Measurements from ENCODE around the gene AGTPBP1. TPM values are rescaled to one million over a fixed set of nuclear protein-coding genes. Genes with fewer than 3 reads are reported as not detected.
A peak's percentile ranks its signal among the peaks of the same experiment; 100 is the strongest.

Gene AGTPBP1
- total and polyA plus RNA-seq, 2 experiments from 2014 or later = 31.4 to 58.0 TPM

DNA sequence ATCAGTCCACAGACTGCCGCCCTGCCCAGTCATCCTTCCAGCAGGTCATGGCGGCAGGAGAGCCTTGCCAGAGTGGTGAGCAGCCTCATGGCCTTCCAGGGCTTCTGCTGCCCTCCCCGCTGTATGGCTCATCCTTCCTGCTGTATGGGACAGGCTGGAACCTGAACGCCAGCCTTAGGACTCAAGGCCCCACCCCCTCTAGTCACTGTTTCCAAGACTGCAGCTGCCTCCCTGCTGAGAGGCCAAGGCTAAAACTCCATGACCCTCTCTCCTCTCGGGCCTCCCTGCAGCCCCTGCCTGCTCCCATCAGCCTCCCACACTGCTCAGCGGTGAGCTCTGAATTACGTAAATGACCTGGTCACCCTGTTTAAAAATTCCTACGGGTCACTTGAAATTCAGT lies 227.5 kb downstream of the AGTPBP1 start:
- Histone ChIP-seq H3K4me1 (ENCODE audit: insufficient read depth) (no peaks in the 10 kb centered on the region), H4K20me1 (replicated peaks; ENCODE audit: insufficient read depth) (no peaks in the 10 kb centered on the region), H3F3A (replicated peaks; ENCODE audit: low read depth) (no peaks in the 10 kb centered on the region), H3K79me2 (replicated peaks; ENCODE audit: insufficient read depth) (no peaks in the 10 kb centered on the region), H3K27ac (ENCODE audit: low read depth) (no peak overlapping the region), H3K27me3 (ENCODE audit: insufficient read depth) (no peaks in the 10 kb centered on the region), H3K9me2 (ENCODE audit: insufficient read depth) (no peaks in the 10 kb centered on the region; the same call in 1 of the 2 replicates), H3K36me3 (ENCODE audit: insufficient read depth) (no peaks in the 10 kb centered on the region), H2AFZ (peak overlapping the region; percentile 83; the same call in 1 of the 2 replicates), H3K4me3 (no peak overlapping the region), H3K4me2 (no peak overlapping the region)
- TF ChIP-seq EZH2phosphoT487 (IDR thresholded peaks at IDR 0.05; ENCODE audit: unreplicated experiment) (no peak), ZNF114 (CRISPR knock-in tag; IDR thresholded peaks at IDR 0.05) (no peak), CREB1 (CRISPR knock-in tag; IDR thresholded peaks at IDR 0.05; ENCODE audit: low read depth) (no peak), JUNB (IDR thresholded peaks at IDR 0.05; ENCODE audit: unreplicated experiment) (no peak), POLR2AphosphoS5 (IDR thresholded peaks at IDR 0.05; ENCODE audit: low read depth) (no peak), STAT1 (IDR thresholded peaks at IDR 0.05; ENCODE audit: unreplicated experiment) (no peak)
- TF ChIP-seq, protein P1, sequence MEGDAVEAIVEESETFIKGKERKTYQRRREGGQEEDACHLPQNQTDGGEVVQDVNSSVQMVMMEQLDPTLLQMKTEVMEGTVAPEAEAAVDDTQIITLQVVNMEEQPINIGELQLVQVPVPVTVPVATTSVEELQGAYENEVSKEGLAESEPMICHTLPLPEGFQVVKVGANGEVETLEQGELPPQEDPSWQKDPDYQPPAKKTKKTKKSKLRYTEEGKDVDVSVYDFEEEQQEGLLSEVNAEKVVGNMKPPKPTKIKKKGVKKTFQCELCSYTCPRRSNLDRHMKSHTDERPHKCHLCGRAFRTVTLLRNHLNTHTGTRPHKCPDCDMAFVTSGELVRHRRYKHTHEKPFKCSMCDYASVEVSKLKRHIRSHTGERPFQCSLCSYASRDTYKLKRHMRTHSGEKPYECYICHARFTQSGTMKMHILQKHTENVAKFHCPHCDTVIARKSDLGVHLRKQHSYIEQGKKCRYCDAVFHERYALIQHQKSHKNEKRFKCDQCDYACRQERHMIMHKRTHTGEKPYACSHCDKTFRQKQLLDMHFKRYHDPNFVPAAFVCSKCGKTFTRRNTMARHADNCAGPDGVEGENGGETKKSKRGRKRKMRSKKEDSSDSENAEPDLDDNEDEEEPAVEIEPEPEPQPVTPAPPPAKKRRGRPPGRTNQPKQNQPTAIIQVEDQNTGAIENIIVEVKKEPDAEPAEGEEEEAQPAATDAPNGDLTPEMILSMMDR (conservative IDR thresholded peaks at IDR 0.05; ENCODE audit: low read depth in 2 of 2) = no peak
- Mint-ChIP-seq H3K9me3 (no peaks in the 10 kb centered on the region; the same call in 2 of the 3 replicates), H3K27me3 (ENCODE audit: insufficient read depth, low read depth, poor library complexity) (peaks cover 8% of the 10 kb centered on the region), H3K4me3 (no peak overlapping the region), H3K36me3 (ENCODE audit: low read depth) (no peaks in the 10 kb centered on the region; the same call in 2 of the 3 replicates), H3K27ac (no peak overlapping the region), H3K4me1 (peaks cover 5% of the 10 kb centered on the region; the same call in 2 of the 3 replicates)
- ATAC-seq (peak; percentile 74), DNase-seq (ENCODE audit: low spot score) (peak; percentile 14)

DNA sequence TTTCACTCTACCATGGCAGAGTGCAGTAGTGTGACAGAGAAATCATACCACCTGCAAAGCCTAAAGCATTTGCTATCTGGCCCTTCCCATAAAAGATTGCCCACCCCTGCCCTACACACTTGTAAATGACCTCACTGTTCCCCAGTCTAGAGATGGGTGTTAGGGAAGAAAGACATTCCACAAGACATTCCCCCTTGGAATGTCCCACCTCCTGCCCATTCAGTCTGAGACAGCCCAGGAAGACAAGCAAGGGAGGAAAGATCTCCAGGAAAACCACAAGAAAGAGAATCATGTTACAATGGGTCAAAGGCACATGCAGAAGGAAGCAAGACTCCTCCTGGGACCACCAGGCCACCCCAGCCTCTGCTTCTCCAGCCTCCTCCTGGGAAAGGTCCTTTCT lies 230.0 kb downstream of the AGTPBP1 start:
- no peaks in the 10 kb centered on the region for H3K27me3 ChIP-seq (ENCODE audit: insufficient read depth)
- H3K9me2 ChIP-seq (ENCODE audit: insufficient read depth) = peaks cover 3% of the 10 kb centered on the region; the same call in 1 of the 2 replicates
- H4K20me1 ChIP-seq (replicated peaks; ENCODE audit: insufficient read depth) = no peaks in the 10 kb centered on the region; the same call in 1 of the 2 replicates
- Mint-ChIP-seq H3K4me1 (peaks cover 5% of the 10 kb centered on the region; the same call in 2 of the 3 replicates), H3K9me3 (no peaks in the 10 kb centered on the region; the same call in 2 of the 3 replicates), H3K27ac (no peak overlapping the region), H3K36me3 (ENCODE audit: low read depth) (no peaks in the 10 kb centered on the region; the same call in 2 of the 3 replicates), H3K27me3 (ENCODE audit: insufficient read depth, low read depth, poor library complexity) (peaks cover 7% of the 10 kb centered on the region), H3K4me3 (no peak overlapping the region)
- H3K4me3 ChIP-seq = no peak overlapping the region
- H3F3A ChIP-seq (replicated peaks; ENCODE audit: low read depth) = no peaks in the 10 kb centered on the region
- no peaks in the 10 kb centered on the region for H3K4me1 ChIP-seq (ENCODE audit: insufficient read depth)
- DNase-seq (ENCODE audit: low spot score) = no peak
- H3K27ac ChIP-seq (ENCODE audit: low read depth) = no peak overlapping the region
- no peak overlapping the region for H3K4me2 ChIP-seq
- no peak overlapping the region for H2AFZ ChIP-seq
- no peak for ATAC-seq
- no peaks in the 10 kb centered on the region for H3K36me3 ChIP-seq (ENCODE audit: insufficient read depth)
- H3K79me2 ChIP-seq (replicated peaks; ENCODE audit: insufficient read depth) = no peaks in the 10 kb centered on the region
- no peak for TF ChIP-seq CREB1 (CRISPR knock-in tag; IDR thresholded peaks at IDR 0.05; ENCODE audit: low read depth)
- TF ChIP-seq, protein P2, sequence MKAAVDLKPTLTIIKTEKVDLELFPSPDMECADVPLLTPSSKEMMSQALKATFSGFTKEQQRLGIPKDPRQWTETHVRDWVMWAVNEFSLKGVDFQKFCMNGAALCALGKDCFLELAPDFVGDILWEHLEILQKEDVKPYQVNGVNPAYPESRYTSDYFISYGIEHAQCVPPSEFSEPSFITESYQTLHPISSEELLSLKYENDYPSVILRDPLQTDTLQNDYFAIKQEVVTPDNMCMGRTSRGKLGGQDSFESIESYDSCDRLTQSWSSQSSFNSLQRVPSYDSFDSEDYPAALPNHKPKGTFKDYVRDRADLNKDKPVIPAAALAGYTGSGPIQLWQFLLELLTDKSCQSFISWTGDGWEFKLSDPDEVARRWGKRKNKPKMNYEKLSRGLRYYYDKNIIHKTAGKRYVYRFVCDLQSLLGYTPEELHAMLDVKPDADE (IDR thresholded peaks at IDR 0.05) = no peak
- no peak for TF ChIP-seq EZH2phosphoT487 (IDR thresholded peaks at IDR 0.05; ENCODE audit: unreplicated experiment)
- TF ChIP-seq STAT1 (IDR thresholded peaks at IDR 0.05; ENCODE audit: unreplicated experiment) = no peak
- TF ChIP-seq, protein P3, sequence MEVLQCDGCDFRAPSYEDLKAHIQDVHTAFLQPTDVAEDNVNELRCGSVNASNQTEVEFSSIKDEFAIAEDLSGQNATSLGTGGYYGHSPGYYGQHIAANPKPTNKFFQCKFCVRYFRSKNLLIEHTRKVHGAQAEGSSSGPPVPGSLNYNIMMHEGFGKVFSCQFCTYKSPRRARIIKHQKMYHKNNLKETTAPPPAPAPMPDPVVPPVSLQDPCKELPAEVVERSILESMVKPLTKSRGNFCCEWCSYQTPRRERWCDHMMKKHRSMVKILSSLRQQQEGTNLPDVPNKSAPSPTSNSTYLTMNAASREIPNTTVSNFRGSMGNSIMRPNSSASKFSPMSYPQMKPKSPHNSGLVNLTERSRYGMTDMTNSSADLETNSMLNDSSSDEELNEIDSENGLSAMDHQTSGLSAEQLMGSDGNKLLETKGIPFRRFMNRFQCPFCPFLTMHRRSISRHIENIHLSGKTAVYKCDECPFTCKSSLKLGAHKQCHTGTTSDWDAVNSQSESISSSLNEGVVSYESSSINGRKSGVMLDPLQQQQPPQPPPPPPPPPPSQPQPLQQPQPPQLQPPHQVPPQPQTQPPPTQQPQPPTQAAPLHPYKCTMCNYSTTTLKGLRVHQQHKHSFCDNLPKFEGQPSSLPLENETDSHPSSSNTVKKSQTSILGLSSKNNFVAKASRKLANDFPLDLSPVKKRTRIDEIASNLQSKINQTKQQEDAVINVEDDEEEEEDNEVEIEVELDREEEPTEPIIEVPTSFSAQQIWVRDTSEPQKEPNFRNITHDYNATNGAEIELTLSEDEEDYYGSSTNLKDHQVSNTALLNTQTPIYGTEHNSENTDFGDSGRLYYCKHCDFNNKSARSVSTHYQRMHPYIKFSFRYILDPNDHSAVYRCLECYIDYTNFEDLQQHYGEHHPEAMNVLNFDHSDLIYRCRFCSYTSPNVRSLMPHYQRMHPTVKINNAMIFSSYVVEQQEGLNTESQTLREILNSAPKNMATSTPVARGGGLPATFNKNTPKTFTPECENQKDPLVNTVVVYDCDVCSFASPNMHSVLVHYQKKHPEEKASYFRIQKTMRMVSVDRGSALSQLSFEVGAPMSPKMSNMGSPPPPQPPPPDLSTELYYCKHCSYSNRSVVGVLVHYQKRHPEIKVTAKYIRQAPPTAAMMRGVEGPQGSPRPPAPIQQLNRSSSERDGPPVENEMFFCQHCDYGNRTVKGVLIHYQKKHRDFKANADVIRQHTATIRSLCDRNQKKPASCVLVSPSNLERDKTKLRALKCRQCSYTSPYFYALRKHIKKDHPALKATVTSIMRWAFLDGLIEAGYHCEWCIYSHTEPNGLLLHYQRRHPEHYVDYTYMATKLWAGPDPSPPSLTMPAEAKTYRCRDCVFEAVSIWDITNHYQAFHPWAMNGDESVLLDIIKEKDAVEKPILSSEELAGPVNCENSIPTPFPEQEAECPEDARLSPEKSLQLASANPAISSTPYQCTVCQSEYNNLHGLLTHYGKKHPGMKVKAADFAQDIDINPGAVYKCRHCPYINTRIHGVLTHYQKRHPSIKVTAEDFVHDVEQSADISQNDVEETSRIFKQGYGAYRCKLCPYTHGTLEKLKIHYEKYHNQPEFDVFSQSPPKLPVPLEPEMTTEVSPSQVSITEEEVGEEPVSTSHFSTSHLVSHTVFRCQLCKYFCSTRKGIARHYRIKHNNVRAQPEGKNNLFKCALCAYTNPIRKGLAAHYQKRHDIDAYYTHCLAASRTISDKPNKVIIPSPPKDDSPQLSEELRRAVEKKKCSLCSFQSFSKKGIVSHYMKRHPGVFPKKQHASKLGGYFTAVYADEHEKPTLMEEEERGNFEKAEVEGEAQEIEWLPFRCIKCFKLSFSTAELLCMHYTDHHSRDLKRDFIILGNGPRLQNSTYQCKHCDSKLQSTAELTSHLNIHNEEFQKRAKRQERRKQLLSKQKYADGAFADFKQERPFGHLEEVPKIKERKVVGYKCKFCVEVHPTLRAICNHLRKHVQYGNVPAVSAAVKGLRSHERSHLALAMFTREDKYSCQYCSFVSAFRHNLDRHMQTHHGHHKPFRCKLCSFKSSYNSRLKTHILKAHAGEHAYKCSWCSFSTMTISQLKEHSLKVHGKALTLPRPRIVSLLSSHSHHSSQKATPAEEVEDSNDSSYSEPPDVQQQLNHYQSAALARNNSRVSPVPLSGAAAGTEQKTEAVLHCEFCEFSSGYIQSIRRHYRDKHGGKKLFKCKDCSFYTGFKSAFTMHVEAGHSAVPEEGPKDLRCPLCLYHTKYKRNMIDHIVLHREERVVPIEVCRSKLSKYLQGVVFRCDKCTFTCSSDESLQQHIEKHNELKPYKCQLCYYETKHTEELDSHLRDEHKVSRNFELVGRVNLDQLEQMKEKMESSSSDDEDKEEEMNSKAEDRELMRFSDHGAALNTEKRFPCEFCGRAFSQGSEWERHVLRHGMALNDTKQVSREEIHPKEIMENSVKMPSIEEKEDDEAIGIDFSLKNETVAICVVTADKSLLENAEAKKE (CRISPR knock-in tag; IDR thresholded peaks at IDR 0.05) = no peak
- TF ChIP-seq POLR2AphosphoS5 (IDR thresholded peaks at IDR 0.05; ENCODE audit: low read depth) = no peak
